HT1080 (cell line): ENCODE measurements around the gene DNM3. TPM values are rescaled to one million over a fixed set of nuclear protein-coding genes. Genes with fewer than 3 reads are reported as not detected.

Experiments used
- DNase-seq: peaks from one replicate; pipeline ENCODE4 v3.0.0-alpha.2; 2015; ENCODE audit warnings: low read depth
- total RNA-seq: library from RNA; depleted of rRNA; stranded (reverse); fragments of >200 nt; shearing (Covaris generic); gene quantifications from 2 replicates; pipeline ENCODE4 v1.2.3, GENCODE V29; 2014

DNM3 gene
- total RNA-seq, 1 experiment from 2014 or later: 1.8 TPM

DNA sequence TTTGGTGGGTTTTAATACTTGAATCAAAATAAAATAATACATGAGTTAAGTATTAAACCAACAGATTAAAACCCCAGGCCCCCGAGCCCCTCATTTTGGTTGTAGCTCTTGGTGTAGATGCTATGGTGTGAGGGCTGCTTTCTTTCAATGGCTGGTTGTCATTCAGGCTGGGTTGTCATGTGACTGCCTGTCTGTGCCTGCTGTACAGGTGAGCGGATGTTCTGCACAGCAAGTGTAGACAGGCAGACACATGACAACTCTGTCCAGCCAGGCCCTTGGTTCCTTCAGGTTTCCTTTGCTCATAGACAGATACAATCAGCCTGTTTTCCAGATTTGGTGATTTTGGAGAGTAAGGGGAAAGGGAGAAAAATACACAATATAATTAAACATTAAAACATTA is 297.3 kb downstream of the DNM3 start:
- DNase-seq: no peak

GRCh38 chr1:172139196-172139595 is 297.9 kb downstream of the DNM3 start:
- DNase-seq: no peak

DNA sequence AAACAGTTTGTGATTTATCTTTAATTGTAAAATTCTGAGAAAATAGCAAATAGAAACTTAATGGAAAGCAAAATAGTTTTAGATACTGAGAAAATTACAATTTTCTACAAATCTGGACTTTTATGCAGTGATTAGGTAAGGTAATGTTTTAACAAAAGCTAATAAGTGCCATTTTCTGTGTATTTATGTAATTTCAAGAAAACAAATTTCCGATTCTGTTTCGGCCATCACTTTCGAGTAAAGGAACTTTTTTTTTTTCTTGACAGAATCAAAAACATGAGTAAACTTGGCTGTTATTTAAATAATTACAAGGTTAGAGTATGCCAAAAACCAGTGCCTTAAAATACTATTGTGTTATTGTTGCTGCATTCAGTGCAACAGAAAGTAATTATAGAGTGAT is 298.8 kb downstream of the DNM3 start:
- no peak for DNase-seq

DNA sequence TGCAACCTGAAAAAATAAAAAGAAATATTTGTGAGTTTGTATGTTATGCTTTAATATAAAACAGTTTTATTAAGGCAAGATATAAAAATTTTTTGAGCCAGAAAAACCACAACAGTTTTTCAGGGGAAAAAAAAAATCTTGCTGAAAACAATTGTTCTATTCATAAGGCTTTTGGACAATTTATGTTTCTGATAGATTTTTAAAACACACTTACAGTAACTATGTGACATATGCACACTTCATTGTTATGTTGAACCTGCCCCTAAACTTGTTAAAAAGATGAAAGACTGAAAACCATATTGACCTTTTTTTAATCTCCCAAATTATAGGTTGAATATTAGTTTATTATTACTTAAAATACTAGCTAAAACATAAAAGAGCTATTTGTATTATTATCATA is 299.3 kb downstream of the DNM3 start:
- no peak for DNase-seq

GRCh38 chr1:172141341-172141881 is 300.1 kb downstream of the DNM3 start:
- DNase-seq: no peak

DNA sequence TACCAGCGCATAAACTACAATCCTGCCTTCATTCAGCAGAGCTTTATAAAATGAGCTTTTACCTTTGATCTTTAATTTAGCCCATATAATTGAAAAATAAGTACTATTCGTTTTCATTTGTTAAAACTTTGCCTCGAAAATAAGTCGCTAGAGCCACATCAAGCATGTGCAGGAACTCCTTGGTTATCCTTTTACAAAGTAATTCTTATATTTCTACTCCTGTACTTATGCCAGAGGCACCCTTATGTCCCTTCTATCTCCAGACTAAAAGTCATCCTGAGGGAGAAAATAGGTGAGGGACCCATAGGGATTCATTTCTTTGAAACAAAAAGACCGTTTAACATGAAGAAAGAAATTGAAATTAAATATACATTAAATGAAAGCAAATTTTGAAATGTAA is 301.0 kb downstream of the DNM3 start:
- DNase-seq: no peak

DNA sequence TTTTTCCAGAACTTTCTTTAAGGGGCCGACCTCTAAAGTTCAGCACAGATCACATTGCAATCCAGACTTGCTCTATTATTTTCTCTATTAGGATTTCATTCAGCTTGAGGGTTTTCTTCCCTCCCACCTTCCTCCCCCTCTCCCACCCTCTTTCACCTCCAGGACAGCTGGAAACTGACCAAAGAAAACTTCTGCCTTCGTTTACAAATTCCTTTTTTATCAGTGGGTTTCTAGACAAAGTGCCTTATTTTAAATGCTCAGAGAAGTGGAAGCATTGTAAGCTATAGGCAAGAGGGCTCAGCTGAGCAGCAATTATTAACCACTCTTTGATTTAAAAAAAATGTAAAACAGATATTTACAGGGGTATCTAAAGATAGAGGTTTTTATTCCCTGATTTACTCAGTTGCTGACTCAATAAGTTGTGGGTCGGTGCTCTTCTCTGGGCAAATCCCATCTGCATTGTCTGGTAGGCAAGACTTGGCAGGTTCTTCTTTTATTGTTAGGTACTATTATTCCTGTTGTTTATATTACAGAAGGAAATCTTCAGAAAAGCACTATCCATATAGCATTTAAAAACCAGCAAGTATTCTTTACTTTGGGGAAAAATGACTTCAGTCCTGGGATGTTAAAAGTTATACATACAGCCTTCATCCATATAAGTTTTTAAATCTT is 302.2 kb downstream of the DNM3 start:
- DNase-seq: no peak

DNA sequence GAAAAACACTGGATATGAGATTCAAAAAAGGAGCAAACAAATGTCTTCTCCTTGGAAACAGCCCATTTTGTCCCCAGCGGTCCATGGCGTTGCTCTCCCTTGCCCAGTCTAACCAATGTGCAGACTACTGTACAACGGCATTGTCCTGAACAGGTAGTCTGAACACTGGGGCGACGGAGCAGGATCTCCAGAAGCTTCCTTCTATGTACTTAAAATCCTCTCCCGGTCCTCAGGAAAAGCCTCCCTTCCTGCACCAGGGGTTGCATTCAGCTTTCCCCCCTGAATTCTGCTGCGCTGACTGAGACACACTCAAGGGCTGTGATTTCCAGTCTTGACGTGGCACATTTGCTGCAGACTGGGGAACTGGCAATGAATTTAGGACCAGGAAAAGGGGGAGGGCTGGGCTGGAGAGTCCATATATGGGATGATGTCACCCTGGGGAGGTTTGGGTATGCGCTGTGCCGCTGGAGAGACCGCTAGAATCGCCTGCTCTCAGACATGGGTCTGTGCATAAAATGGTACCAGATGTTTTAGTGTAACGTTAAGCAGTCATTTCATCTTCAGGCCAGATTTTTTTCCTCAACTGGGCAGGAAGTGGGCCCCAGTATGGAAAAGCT is 303.3 kb downstream of the DNM3 start:
- DNase-seq: no peak

- no peak for DNase-seq
Measured at GRCh38 chr1:172145231-172145651, 303.9 kb downstream of the DNM3 start.

DNA sequence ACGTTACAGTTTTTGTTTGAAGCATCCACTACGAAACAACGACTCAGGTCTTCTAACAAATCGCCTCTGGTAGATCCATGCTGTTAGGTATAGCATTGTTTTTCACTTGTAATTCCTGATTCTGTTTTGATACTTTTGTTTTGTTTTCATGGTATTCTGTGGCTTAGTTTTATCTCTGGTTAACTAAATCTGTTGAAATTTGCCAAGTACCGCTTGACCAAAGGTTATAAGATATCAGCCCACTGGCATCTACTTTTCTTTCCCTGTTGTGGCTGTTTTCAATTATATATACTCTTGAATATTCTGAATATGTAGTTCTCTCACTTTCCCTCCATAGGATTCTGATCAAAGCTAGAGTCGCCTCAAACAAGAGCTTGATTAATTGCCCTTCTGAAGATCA is 304.4 kb downstream of the DNM3 start:
- DNase-seq: no peak

DNA sequence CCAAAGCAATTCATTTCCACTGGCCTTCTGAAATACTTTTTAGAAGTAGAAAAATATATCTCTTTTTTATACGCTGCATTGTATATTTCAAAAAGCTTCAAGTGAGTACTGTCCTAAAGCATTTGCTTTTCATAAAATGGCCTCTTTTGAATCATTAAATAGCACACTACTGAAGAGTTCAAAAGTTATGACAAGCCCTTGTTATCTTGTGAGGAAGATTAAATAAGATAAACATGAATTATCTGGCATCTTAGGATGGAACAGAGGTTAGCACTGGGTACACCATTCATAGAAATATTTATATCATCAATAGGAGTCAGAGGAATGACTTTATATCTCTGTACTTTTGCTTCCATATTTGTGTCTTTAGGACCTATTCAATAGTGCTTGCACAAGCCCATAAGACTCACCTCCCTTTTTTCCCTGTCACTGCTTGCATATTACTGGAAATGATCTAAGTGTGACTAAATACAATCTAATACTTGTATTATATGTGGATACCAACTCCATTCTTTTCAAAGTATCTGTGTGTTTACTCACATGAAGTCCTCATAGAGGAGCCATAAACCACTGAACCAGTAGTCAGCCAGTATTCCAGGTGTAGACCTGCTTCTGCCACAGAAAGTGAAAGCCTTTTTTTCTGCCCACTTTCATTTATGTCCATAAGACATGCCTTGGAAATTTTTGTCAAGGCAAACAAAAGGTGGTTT is 305.0 kb downstream of the DNM3 start:
- DNase-seq: peak; percentile 9

DNA sequence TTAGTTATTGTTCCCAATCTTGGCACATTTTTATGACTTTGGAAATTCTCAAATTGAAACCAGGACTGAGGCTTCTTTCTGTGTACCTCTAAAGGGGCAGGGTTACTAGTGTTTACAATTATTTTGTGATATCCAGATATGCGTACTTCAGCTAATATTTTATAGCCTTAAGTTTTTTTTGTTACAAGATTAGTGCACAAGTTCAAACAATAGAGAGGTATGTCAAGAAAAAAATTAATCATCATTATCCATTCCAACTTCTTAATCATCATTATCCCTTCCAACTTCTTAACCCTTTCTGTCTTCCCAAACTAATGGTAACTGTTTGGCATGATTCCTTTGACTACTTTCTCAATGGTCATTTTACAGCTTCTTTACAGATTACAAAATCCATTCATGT is 306.2 kb downstream of the DNM3 start:
- no peak for DNase-seq

GRCh38 chr1:172148213-172148612 is 306.9 kb downstream of the DNM3 start:
- no peak for DNase-seq

- DNase-seq: no peak
Measured at GRCh38 chr1:172148707-172149106, 307.4 kb downstream of the DNM3 start.

DNA sequence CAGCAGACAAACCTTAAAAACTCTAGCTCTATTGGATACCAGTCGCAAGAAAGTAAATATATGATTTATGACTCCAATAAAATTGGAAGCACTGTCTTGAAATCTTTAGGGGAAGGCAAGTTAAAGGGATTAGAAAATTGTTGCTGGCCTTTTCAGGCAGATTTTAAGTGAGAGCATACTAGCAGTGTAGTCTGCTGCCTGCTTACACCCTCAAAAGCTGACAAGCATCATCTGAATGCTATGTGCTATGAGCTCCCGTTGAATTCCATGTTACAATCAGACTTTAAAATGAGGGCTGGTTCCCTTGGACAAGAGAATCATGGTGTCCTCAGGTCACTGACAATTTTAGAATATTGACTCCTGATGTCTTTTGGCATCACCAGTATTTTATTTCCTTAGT is 308.0 kb downstream of the DNM3 start:
- DNase-seq: no peak

DNA sequence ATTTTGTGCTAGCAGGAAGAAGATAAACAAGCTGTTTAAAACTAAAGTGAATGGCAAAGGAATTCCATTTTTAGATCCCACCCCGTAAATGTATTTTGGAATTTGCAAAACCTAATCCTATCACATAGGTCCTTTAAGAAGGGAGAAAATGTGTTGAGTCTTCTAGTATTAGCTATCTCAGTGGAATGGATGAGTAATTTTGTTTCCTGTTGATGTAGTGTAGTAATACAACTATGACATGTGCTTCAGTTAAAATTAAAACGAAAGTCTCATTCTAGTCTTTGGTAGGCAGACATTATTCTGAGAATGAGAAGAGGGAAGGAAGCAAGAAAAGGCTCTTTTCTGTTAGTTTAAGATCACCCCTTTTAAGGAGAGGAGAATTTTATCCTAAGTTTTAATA is 313.3 kb downstream of the DNM3 start:
- peak; percentile 81 for DNase-seq

DNA sequence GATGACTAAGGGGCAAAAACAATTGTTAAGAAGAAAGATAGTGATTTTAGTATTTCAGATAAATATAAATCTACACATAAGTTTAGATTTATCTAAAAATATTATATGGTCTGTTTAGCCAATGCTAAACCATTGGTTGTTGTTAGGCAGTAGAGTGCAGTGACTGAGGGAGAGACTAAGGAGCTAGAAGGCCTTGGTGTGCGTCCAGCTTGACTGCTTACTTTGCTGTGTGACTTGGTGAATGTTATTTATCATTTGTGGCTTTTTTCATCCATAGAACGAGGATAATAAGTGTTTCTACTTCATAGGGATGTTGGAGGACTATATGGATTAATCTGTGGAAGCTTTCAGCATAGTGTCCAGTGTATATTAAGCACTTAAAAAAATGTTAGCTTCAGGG is 314.5 kb downstream of the DNM3 start:
- DNase-seq: no peak

DNA sequence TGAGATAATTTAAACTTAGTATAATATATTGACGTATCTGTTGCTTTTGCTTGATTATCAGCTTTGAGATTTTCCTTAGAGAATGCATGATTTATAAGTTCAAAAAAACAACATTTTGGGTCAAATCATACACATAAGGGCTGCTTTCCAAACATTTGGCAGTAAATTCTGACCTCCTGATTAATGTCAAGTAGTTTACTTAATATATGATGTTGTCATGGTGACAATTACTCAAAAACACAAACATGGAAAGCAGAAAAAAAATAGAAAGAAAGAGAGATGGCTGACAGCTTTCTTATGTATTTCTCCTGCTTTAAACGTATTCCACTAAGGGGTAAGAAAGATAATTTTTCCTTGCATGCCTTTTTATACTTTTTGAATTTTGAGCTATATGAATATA is 320.9 kb downstream of the DNM3 start:
- no peak for DNase-seq

- peak; percentile 4 for DNase-seq
Measured at GRCh38 chr1:172163498-172164215, 322.4 kb downstream of the DNM3 start.

DNA sequence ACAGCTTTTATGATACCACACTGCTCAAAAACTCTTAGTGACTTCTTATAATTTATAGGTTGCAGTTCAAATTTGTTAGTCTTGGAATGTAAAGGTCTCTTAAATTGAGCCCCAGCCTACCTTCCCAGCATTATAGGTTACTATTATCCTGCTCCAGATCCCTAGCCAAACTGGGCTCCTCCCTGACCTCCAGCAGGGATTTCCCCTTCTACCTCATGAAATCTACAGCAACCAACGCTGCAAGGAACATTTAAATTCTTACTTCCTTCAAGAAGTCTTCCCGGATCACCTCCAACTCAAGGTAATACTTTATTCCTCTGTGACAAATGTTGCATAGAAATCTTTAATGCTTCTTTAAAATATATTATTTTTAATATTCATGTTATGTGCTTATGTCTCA is 324.1 kb downstream of the DNM3 start:
- no peak for DNase-seq

DNA sequence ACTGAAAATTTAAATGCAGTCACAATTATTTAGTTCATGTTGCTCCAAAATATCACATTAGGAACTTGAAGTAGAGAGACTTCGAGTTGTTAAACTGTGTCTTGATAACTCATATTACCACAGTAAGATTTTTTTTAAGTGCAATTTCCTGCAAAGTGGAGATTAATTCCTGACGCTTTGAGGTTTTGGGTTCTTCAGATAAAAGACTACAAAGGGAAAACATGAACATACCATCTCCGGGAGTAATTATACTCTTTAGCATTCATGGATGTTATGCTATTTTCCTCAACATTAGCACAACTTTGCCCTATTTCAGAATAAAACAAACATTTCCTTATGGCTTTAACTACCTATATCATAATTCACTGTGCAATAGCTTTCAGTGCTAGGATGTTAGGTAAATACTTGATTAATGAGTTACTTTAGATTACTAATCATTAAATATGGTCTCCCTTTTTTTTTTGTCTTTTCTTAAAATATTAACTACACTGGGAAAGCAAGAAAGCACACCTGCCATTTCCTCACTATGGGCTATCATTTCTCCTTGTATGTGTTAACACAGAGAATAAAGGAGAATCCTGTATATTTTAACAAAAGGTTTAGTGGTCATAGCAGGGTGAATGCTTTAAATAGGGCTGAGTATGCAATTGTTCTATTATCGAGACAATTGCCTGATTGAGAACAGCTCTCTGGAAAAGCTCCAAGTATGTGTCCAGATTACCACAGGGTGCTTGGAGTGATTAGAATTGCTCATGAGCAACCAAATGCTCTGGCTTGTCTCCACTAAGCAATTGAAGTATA is 326.7 kb downstream of the DNM3 start:
- peak; percentile 56 for DNase-seq
